HG03354 (cell line): ENCODE measurements around the gene ATP8A2.

ENCODE experiments used
- ATAC-seq: cut with Tn5 transposase; IDR thresholded peaks from one replicate; pipeline ENCODE4 v1.9.1; 2021; ENCODE audit warnings: mild to moderate bottlenecking; ENCODE audit not compliant: unreplicated experiment, poor library complexity, severe bottlenecking

The ATP8A2 gene

DNA sequence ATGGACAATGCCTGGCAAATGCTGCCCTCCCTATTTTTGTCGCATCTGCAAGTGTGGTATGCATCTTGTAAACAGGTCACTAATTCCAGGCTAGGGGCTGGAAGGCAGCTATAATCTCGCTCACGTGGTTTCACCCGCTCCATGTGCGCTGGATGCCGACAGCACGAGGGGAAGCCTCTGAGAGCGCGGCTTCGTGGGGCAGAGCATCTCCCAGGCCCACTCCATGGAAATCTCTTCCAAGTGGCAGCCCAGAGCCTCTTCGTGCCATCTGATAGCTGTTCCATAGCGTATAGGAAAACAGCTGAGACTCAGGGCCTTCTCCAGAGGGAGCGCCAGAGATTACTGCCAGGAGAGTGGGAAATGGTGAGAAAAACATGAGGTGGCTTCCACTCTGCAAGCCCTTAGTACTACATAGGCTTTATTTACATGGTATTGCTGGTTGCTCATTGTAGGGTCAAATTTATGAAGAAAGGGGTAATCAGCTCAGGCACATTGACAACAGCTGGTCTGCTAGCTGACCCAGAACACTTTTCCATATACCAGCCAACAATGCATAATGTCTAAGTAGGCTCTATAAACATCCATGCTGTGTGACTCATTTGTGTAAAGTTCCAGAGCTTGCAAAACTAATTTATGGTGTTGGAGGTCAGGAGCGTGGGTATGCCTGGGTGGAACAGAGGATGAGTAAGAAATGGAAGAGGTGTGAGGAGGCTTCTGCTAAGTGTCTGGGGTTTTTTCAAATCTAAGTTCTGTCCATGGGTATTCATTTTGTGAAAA lies 514.9 kb downstream of the ATP8A2 start:
- no peak for ATAC-seq

GRCh38 chr13:25887962-25888655 lies 516.3 kb downstream of the ATP8A2 start:
- no peak for ATAC-seq

DNA sequence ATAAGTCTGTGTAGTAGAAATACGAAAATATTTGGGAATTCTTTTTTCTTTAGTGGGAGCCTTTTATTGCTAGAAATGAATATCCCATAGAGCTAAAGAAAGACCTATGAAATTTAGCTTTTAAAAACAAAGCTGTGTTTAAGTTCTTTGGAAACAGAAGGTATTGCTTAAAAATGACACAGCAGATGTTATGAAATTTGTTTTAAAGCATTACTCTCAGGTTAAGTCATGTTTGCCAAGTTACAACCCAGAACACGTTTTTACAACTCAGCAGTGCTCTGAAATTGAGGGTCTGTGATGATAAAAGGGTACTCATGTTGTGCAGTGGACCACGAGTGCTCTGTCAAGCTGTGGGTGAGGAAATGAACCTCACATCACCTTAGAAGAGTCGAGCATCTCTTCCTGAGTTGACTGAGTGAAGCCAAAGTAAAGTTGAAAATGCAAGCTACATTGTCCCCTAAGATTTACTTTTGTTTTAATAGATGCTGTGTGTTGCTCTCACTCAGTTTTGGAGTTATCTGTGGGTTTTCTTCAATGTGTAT lies 519.0 kb downstream of the ATP8A2 start:
- ATAC-seq, result no peak

GRCh38 chr13:25898991-25899390 lies 527.2 kb downstream of the ATP8A2 start:
- ATAC-seq, result no peak

DNA sequence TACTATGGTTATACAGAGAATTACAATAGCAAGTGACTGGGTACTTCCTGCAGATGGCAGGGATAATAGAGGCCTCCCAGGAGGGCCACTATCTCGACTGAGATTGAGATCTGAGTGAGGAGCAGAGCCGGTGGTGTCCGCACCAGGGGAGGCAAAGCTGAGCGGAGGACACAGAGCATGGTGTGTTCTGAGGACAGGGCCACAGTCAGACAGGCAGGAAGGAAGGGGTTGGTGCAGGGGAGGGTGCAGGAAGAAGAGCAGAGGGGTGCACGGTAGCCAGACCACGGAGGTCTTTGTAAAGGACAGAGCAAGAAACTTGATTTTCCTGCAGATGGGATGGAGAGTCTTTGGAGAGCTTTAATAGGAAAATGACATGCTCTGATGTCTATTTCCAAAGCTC lies 527.7 kb downstream of the ATP8A2 start:
- no peak for ATAC-seq

GRCh38 chr13:25899952-25900351 lies 528.2 kb downstream of the ATP8A2 start:
- no peak for ATAC-seq

DNA sequence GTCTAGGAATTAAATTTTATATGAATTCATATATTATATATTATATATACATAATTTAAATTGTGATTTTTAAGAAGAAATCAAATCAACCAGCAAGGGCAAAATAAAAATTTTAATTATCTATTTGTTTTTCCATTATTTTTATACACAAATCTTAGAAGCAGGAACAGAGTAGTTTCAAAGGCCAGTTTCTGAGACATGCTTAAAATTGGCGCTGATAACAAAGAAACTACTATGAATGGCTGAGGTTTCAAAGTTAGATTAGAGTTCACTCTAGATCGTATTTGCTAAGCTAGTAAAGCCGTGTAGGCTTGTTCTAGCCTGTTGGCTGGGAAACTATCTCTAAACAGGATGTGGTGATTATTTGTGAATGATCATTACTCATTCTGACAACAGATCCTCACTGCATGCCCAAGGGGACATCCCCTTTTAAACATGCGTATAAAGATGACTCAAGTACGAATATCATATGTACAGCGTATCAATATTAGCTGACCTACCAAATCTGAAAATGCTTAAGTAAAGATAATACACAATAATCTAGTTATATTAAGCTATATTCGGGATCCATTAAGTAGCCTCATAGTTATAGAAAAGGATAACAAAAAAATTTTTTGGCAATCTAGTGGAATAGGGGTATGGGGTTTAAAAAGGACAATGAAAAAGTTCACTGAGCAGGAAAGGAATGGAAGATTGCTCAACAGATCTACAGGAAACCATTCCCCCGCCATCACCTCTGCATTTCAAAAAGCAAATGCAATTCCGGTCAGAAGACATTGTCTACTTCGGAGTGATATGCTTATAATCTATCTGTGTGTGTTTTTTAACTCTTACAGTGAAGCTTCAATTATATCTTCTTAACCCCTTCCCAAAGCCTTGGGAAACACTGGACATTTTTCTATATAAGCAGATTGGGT lies 529.9 kb downstream of the ATP8A2 start:
- peak; percentile 98 for ATAC-seq

GRCh38 chr13:25902455-25902854 lies 530.7 kb downstream of the ATP8A2 start:
- ATAC-seq, result no peak

DNA sequence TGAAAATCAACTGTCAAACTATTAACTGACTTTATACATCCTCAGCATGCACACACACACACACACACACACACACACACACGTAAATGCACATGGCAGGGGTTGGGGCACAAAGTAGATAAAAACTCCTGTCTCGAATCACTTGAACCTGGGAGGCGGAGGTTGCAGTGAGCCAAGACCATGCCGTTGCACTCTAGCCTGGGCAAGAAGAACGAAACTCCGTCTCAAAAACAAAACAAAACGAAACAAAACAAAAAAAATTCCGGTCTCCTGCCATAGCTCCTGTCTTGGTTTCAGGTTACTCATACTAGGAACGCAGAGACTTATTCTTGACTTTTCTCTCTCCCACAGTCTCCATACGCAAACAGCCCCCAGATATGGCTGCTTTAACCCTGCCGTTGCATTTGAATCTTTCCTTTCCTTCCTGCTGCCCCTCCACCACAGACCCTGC lies 531.1 kb downstream of the ATP8A2 start:
- ATAC-seq, result no peak

DNA sequence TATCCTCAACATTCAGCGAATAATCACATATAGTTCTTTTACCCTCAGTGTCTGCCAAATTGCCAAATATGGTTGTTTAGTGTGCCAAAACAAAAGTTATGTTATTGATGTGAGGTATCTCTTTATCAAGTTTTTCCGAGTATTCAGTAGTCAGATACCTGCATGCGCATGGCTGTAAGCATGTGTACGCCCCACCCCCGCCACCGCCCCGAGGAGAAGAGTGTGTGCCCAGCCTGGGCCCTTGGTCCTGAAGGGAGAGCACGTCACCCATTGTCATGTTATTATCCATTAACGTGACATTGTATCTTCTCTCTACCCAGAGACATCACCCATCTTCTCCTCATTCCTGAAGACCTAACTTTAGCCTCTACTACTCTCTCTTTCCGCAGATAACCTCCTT lies 533.1 kb downstream of the ATP8A2 start:
- ATAC-seq, result no peak

GRCh38 chr13:25905611-25906010 lies 533.8 kb downstream of the ATP8A2 start:
- ATAC-seq, result no peak

DNA sequence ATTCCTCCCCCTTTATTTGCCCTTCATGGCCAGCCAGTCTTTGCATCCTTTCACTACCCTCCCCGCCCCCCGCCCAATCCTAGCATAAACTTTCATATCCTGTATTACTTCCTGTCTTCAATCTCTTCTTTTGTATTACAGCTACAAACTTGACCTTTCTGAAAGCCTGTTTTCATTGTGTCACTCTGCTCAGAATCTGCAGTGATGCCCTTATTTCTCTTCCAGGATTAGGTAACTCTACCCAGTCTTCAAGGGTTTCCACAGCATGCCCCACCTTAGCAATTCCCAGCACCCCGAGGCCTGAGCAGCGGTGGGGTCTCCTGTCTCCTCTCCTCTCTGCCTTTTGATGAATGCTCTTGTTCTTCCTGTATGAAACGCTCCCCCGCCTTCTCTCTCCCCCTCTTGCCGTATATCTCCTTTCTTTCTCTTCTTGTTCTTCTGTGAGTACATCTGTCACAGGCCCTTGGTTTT lies 534.5 kb downstream of the ATP8A2 start:
- no peak for ATAC-seq

- ATAC-seq, result no peak
Measured at GRCh38 chr13:25908366-25908765, 536.6 kb downstream of the ATP8A2 start.

DNA sequence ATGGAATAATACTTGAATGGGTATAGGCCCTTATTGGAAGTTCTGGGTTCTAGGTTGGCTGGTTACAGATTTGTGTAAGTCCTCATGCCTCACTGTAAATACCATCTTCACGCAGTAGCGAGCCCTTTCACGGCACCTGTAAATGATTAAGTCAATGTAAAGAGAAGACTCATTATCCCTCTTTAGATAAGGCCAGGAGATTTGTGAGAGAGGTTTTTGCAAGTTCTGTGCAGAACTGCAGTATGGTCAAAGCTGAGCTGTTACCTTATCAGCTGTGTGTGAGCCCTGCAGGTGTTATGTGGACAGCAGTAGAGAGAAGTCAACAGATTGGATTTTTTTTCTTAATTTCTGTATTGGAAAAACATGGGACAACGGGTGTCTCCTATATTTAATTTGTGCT lies 538.5 kb downstream of the ATP8A2 start:
- ATAC-seq, result no peak

GRCh38 chr13:25910991-25911419 lies 539.2 kb downstream of the ATP8A2 start:
- no peak for ATAC-seq

DNA sequence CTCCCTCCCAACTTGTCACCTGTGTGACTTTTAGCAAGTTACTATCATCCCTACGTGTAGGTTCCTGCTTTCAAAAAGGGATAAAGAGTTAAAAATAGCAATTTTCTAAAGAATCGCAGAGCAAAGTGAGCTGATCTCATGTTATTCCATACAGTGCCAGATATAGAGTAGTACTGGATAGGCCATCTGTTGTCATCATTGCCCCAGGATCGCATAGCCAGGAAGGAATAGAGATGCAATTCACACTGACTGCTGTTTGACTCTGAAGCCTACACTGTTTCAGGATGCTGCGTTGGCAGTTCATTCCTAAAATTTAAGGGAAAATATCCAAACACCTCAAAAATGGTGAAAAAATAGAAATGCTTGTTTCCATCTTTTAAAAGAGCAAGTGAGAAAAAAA lies 541.2 kb downstream of the ATP8A2 start:
- ATAC-seq, result no peak

DNA sequence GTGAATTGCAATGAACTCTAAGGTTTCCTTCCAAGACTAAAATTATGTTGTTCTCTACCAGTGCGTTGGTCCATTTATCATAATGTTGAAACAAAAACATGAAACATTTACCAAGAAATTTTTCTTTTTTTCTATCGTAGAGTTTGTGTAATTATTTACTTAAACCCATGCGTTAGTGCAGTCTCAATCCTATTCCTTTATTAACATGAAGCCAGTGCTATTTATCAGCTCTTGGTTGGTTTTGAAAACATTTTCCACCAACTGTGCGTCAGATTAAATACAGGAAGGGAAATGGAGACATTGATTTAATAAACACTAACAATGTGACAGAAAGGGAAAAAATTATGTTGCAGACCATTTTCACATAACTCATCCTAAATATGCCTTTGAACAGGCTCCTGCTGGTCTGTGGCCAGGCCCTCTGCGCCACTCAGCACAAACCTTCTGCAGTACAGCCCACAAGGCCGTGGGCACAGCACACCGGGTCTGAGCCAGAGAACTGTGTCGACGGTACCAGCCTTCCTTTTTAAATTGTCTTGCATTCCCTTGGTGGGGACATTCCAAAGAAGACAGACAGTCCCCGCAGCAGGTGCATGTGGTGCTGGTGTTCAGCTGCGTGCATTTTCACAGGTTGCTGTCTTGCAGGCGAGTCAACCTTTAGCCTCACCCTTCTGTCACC lies 544.2 kb downstream of the ATP8A2 start:
- no peak for ATAC-seq

- ATAC-seq, result no peak
Measured at GRCh38 chr13:25920277-25920676, 548.5 kb downstream of the ATP8A2 start.

- no peak for ATAC-seq
Measured at GRCh38 chr13:25920931-25921330, 549.2 kb downstream of the ATP8A2 start.
